ENCODE measurements around the gene CALN1.

- TF ChIP-seq CTCF (optimal IDR thresholded peaks at IDR 0.05 in 1 of 3, IDR thresholded peaks at IDR 0.05 in 1 of 3, conservative IDR thresholded peaks at IDR 0.05 in 1 of 3; ENCODE audit: extremely low read depth in 1 of 3, insufficient read depth in 2 of 3, low read length in 3 of 3) (no peak), EZH2 (IDR thresholded peaks at IDR 0.05; ENCODE audit: low read length) (no peak)
These were observed 528.7 kb downstream of the CALN1 start for GRCh38 chr7:71883415-71883814.
